Non-pigmented ciliary epithelial cell (primary cell): Measurements from ENCODE around the gene NECTIN4.
A peak's percentile ranks its signal among the peaks of the same experiment; 100 is the strongest.
"Not testable (repeated sequence)": the region's sequence is repeated elsewhere in the genome, so short reads cannot be mapped to it uniquely, and the experiment has no call there.

Experiments used
- DNase-seq: peaks from one replicate; pipeline ENCODE4 v3.0.0-alpha.2; 2010; ENCODE audit warnings: low read depth

The NECTIN4 gene

DNA sequence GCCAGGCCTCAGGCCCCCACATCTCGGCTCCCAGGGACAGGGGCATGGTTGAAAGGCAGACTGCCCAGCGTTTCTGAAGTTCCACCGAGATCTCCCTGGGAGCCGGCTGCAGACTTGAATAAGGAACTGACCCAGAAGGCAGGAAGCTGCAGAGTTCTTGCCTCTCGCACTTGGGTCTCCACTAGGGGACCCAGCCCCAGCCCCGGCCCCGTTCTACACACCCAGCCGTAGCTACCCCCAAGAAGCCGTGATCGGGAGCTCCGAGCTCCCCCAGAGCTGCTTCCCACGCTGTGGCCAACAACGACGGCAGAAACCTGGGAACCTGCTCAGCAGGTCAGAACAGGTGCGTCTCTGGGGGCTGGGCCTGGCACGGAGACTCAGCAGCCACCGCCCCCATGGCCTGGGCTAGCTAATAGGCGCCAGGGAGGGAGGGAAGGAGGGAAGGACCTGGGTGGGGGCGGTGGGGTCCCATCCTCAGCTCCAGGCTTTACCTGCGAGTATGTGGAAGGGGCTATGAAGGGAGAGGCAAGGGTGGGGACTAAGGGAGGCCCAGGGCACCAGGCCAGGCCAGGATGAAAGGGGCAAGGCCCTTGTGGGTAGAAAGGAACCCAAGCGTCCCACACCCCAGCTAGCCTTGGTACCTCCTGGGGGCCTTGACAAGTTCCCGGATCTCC lies at the start of gene NECTIN4:
NECTIN4 (minus strand) TSS at position 308 of the 674 bp plus-strand sequence; CDS start at position 46, 262 bp downstream.
- DNase-seq = no peak

DNA sequence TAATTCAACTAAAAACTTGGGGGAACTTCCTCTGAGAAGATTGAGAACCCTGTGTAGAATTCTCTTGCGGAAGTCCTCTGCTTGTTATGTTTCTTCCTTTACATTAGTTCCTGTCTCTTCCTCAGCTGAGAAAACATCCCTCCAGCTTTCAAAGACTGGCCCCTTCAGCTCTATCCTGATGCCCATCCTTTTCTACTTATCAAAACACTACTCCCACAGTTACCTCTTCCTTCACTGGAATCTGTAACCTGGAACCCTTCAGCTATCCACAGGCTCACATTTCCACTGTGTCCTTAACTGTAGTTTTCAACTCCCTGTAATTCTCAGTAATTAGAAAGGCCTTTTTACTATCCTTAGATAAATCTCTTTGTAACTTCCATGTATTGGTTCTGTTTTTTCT lies 49.1 kb upstream of the NECTIN4 start:
- no peak for DNase-seq

DNA sequence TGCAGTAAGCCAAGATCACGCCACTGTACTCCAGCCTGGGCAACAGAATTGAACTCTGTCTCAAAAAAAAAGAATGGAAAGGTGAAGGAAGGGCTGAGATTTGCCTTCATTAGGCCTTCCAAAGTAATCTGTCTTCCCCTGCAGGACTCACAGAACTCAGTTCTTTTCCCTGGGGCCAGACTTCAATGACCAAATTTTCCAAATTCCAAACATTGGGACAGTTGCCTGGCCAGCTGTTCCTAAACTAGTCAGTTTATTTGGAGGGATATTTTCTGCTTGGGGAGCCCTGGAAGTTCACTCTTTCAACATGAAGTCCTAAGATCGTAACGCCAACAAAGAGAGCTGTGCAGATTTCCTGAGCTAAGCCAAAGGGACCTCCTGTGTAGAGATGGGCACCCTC lies 48.5 kb upstream of the NECTIN4 start:
- no peak for DNase-seq

DNA sequence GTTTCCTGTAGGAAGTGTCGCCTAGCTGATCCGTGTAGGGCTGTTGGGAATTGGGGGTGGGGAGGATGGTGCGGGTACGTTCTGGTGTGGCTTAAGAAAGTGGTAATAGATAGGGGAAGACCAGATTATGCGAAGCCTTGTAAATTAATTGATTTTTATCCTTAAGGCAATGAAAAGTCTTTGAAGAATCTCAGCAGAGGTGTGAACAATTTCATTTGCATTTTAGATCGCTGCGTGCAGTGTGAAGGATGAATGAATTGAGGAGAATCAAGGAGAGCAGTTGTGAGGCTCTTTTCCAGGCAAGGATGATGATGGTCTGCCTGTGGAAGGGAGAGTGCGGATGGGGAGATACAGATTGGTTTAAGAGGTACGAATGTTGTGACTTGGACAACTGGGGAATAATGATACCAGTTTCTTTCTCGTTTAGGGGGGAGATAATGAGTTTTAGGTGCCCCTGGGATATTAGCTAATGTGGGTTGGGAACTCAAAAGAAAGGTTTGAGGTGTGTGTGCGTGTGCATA lies 43.9 kb upstream of the NECTIN4 start:
- DNase-seq = no peak

DNA sequence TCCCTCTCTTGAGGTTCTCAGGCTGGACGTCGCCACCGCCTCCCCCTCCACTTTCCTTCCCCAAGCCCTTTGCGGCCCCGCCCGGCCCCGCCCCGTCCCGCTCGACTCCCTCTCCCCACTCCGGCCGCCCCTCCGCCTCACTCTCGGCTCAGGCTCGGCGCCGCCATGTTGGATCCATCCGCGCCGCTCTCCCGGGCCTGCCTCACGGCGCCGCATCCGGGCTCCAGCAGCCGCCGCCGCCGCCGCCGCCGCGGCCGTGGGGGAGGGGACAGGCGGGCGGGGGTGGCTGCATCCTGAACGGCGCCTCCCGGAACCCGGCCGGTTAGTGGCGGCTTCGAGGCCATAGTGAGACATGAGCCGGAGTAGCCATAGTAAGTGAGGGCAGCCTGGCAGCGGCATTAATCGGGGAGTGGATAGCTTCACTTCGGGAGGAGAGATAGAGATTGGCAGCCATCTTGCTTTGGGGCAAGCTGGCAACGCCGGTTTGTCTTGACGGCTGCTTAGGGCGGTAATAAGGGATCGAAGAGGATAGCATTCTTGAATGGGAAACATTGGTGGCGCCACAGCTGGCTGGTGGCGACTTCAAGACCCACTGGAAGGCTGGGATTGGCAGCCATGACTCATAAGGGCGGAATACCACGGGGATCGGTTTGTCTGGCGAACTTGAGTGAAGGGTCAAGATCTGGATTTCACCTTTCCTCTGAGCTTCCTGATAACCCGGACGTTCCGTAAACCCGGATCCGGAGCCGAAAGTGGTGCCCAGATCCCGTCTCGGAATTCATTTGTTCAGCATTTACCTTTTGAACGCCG lies 43.3 kb upstream of the NECTIN4 start, which contains the start of gene DEDD:
DEDD (minus strand) TSS at position 258 of the 810 bp plus-strand sequence. CDS start 8,205 bp downstream, outside the sequence.
- peak; percentile 67 for DNase-seq

DNA sequence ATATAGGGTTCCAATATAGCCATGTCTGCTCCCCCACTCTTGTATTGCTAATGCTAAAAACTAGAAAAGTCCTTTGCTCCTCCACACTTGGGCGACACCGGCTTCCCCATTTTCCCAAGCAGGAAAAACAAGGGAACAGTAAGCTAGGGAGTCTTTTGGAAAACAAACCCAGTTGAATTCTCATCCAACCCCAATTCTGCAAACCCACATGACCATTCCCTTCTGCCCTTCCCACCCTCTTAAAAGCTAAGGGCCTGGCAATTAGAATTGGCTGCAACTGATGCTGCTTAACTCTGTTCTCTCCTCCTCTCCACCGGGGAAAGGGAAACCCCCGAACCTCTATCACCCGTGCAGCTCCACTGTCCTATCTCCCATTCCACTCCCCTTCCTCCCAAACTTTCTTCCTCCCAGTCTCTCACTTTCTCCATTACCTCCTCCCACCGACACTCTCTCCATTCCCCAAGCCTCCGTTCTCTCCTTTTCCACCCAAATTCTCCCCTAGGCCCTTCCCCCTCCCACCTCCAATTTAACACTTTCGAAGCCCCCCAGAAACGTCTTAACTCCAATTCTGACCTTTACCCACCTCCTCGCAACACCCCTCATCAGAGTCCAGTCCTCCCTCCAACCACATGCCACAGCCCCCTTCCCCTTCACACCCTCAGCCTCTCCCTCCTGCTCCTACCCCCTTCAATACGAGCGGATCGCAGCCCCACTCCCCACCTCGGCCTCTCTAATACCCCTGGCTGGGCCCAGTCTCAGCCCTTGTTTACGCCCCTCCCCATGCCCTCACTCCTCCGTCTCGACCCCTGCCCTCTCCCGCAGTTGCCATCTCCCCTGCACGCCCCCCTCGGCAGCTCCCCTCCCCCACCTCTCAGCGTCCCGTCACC lies 42.4 kb upstream of the NECTIN4 start:
- no peak for DNase-seq

DNA sequence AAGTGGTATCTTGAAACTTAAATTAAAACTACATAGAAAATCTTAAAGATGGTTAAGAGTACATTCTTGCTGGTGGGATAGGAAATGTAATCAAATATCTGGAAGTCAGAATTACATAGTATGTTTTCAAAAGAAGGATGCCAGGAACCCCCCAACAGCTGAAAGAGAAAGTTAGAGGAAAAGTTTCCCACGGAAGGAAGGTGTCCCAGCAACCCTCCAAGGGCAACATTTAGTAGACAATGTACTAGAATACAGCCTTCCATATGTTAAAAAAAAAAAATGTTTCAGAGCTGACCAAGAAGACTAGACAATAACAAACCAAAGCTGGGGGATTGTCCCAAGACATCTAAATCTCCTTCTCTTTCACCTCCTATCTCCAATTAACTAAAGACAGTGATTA lies 40.9 kb upstream of the NECTIN4 start:
- no peak for DNase-seq

DNA sequence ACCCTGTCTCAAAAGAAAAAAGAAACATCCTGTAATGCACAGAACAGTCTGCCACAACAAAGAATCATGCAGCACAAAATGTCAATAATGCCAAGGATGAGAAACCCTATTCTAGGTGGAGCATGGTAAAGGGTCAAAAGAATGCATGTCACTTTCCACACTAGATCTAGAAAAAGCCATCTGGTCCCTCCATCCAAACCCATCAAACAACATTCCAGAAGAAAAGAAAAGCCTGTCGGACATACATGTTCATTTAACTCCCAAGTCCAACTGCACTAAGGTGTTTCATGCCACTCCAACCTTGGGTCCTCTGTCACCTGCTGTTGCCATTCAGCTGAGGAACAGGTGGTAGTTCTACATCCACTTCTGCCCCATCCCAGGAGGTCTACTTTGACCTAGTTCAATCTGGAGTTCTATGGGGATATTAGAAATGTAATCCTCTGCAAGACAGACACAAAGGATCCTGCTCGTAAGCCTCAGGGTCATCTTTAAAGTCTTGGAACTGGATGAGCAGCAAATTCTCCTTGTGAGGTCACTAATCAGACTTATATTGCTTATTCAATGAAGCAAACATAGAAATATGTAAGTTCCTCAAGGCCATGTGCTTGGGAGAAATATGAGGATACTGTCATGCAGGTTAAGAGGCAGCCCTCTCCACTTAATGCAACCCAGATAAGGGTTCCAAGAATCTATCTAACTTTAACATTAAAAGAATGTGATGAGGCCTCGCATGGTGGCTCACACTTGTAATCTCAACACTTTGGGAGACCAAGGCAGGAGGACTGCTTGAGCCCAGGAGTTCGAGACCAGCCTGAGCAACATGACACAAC lies 39.4 kb upstream of the NECTIN4 start:
- no peak for DNase-seq

DNA sequence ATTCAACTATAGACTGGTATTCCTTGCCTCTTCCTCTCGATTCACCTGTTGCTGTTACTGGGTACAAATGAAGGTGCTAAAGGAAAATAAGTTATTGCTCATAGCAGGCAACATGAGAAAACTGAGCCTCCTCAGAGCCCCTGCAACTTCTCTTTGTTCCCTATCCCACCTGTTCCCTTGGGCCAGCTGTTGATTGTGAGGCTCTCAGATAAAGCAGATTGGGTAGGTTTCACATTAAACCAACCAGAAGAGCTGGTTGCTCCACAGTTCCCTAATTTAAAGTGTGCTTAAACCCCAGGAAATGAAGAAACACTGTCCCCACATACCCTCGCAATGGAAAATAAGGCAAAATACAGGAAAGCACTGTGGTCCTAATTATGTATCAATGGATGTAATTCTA lies 38.3 kb upstream of the NECTIN4 start:
- DNase-seq = no peak

DNA sequence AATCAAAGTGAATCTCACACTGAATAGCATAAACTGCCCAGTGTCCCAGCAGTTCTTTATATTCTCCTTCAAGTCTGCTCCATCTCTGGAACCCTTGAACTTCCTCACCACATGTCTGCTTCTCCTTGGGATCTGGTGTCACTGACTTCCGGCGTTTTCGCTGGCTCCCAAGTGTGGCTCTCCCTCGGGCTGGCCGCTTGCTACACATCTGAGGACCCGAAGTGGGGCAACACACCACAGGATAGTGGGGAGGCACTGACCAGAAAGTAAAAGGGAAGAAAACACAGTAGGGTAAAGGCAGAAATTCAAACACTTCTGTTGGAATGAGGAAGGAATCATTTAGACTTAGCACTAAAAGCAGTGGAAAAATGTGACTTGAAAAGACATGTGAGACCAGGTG lies 33.6 kb upstream of the NECTIN4 start:
- no peak for DNase-seq

DNA sequence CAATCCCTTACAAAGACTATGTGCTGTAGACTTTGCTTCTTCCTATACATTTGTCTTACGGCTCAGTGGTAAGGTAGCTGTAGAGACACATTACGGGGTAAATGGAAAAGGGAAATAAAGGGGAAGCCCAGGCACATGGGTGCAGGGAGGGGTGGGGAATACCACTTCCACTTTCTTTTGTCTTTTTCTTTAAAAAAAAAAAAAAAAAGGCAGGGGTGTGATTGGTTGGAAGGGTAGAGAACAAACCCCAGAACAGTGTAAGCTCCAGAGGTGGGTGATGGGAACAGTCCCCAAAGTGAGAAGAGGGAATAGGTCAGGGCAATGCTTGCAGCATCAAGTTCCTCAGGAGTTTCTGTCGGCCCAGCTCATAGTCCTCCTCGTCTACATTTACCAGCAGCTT lies 32.5 kb upstream of the NECTIN4 start:
- DNase-seq = no peak

DNA sequence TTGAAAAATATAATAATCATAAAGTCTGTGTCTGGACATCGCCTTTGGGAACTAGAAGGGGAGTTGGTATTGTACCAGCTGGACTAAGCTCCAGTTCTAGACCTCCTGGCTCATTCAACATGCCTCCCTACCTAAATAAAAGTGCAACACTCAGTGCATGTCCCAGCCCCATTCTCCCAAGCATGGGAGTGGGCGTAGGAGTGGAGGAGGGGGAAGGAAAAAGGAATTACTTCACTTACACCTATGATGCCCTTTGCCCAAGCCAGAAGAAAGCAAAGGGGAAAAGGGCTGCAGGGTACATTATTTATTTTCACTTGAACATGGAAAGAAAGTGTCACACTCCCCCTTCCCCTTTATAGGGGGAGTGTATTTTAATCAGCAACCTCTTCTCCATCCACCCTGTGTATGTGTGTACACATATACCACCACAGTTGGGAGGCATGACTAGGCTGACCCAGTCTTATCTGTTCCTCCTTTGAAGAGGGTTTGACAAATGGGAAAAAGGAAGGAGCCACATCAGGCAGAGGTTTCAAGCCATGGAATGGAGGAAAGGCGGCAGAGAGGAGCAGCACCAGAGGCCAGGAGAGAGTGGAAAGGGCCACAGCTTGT lies 31.8 kb upstream of the NECTIN4 start:
- no peak for DNase-seq

DNA sequence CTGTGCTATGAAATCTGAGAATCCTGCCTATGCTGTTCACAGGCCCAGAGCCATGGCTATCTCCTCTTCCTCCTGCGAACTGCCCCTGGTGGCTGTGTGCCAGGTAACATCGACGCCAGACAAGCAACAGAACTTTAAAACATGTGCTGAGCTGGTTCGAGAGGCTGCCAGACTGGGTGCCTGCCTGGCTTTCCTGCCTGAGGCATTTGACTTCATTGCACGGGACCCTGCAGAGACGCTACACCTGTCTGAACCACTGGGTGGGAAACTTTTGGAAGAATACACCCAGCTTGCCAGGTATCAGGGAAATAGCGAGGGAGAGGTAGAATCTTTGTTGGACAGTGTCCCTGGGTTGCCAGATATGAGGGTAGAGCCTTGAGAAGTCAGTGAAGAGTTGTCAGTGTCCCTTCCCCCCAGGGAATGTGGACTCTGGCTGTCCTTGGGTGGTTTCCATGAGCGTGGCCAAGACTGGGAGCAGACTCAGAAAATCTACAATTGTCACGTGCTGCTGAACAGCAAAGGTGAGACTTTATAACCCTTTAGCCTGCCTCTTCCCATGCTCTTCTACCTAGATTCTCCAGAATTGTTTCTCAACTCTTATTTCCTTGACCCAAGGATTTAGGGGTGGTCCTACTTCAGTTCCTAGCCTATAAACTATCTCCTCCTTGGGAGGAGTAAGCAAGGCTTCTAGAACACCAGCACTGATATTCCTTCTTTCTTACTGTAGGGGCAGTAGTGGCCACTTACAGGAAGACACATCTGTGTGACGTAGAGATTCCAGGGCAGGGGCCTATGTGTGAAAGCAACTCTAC lies 29.9 kb upstream of the NECTIN4 start:
- no peak for DNase-seq

DNA sequence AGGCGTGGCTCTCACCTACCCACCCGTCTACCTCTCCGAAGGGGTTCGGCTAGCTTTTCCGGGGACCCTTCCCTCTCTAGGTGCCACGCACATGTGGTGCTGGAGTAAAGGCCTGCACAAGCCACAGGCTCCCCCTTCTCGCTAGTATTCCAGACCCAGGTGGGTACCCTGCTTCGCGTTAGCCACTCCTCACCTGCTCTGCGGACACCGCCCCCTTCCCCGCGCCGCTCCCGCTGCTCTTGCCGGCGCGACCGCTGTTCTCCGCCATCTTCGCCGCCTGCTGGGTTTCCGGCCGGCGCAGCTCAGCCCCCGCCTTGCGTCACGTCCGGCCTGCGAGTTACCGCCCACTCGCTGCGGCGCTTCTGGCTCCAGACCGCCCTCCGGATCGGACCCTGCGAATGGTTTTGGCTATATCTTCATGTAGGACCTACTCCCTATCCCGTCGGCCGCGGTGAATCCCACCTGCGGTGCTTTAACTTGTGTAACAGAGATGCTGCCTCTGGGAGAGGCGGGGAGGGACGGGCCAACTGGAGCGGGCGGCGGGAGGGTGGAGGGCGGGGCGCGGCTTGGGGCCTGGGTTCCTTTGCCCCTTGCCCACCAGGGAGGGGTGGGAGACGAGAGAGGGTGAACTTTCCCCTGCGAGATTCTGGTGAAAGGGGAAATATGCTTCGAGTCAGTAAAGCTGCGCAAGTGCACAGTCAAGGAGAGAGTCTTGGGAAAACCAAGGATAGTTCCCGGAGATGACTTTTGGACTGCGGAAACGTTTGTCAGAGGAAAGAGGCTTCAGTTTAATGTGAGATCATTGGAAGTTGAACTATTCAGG lies 28.6 kb upstream of the NECTIN4 start, which contains the start of the genes NIT1 and PFDN2:
NIT1 (plus strand) TSS at position 347 of the 823 bp plus-strand sequence; CDS start at position 419, 72 bp downstream.
PFDN2 (minus strand) TSS at position 279 of the 823 bp plus-strand sequence; CDS start at position 268, 11 bp downstream.
- DNase-seq = no peak

DNA sequence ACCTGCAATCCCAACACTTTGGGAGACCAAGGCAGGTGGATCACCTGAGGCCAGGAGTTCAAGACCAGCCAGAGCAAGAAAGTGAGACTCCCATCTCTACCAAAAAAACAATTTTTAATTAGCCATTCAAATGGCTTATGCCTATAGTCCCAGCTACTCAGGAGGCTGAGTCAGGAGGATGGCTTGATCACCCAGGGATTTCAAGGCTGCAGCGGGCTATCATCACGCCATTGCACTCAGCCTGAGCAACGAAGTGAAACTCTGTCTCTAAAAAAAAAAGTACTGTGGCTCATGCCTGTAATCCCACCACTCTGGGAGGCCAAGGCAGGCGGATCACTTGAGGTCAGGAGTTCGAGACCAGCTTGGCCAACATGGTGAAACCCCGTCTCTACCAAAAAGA lies 26.6 kb upstream of the NECTIN4 start:
- not testable (repeated sequence) for DNase-seq

DNA sequence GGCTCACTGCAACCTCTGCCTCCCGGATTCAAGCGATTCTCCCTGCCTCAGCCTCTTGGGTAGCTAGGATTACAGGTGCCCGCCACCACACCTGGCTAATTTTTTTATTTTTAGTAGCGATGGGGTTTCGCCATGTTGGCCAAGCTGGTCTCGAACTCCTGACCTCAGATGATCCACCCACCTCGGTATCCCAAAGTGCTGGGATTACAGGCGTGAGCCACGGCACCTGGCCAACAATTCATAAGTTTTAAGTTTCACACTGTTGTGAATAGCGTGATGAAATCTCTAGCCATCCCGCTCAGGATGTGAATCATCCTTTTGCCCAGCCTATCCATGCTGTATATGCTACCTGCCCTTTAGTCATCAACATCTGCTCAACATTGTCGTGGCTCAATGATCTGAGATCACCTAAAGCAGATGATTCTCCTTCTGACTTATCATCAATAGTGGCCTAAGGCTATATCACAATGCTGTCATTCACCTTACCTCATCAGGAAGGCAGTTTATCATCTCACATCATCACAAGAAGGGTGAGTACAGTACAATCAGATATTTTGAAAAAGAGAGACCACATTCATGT lies 25.9 kb upstream of the NECTIN4 start:
- peak; percentile 94 for DNase-seq

DNA sequence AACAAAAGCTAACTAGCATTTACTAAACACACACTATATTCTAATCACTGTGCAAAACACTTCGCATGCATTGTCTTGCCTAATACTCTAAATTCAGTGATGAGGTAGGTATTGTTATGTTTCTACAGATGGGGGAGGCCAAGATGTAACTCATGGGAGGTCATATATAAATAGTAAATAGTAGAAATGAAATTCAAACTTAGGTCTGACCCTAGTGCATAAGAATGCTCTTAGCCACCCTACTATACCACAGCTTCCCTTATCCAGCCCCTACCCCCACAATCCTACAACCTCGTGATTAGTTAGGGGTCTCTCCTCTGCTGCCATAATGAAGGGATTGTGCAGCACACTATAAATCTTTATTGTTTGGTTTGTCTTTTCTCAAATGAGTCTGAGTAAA lies 25.2 kb upstream of the NECTIN4 start:
- DNase-seq = no peak

DNA sequence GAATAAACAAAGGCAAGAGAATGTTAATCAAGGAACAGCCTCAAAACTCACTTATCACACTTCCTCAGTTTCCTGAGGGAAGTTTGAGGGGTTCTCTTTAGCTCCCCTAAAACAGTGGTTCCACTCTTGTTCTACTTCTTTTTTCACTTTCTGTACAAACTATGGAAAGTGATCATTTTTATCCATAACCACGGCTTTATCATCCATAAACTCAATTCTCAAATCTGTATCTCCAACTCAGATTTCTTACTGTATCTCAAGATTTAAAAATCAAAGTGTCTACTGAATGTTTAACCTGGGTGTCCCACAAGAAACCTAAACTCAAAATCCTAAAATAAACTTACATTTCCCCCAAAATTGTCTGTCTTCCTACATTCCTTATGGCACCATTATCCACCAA lies 24.6 kb upstream of the NECTIN4 start:
- DNase-seq = no peak
